ENCODE data around the gene NBEA.

- TF ChIP-seq ZNF398 (tag by site-specific recombination; IDR thresholded peaks at IDR 0.05) = no peak
- no peak for TF ChIP-seq ATF2 (tag by site-specific recombination; IDR thresholded peaks at IDR 0.05; ENCODE audit: low read depth)
- TF ChIP-seq CTCF (tag by site-specific recombination; IDR thresholded peaks at IDR 0.05) = no peak
- no peak for TF ChIP-seq ZNF324 (tag by site-specific recombination; IDR thresholded peaks at IDR 0.05)
- no peak for TF ChIP-seq ZNF362 (tag by site-specific recombination; IDR thresholded peaks at IDR 0.05)
- no peak for TF ChIP-seq PRDM6 (tag by site-specific recombination; IDR thresholded peaks at IDR 0.05)
- no peak for TF ChIP-seq ZNF274 (IDR thresholded peaks at IDR 0.05; ENCODE audit: low read length)
- no peak for TF ChIP-seq ZNF274 (tag by site-specific recombination; IDR thresholded peaks at IDR 0.05; ENCODE audit: borderline replicate concordance)
Measured at GRCh38 chr13:35473802-35474201, 531.7 kb downstream of the NBEA start.
